ENCODE measurements around the gene FOXO3. TPM values are rescaled to one million over a fixed set of nuclear protein-coding genes. Genes with fewer than 3 reads are reported as not detected.
"Not testable (repeated sequence)": the region's sequence is repeated elsewhere in the genome, so short reads cannot be mapped to it uniquely, and the experiment has no call there.

Gene FOXO3
- total RNA-seq, 1 experiment from 2014 or later: 6.2 TPM

DNA sequence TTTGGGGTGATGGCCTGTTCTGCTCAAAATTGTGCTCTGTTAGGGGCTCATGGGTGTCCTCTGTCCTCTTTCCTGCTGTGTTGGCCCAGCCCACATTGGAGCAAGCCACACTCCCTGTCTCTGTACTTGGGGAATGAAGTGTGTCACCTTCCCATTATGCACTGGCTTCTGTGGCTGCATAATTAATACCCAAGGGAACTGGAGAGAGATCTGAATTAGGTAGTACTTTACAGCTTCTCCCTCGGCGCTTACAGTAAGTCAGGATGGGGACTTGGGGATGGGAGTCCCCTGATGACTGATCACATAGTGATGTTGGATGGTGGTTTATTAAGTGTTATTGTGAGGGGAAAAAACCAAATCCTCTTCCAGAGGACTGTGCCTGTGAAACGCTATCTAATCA, 116.6 kb downstream of the FOXO3 start:
- no peak for DNase-seq (ENCODE audit: extremely low read depth, low read depth)

DNA sequence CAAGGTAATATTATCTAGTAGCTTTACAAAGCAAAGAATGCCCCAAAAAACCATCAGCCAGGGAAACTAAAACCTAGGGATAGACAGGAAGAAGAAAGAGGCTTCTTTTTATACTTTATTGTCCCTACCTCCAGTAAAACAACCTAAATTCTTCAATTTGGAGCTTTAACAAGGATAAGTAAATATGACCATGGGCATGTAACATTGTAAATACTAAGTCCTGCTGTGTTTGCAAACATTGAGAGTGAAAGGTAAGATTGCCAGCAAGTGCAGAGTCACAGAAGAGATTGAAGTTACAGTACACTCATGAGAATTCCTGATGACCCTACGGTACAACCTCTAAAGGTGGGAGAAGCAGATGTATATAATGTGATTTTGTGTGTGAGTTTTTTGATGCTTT, 117.2 kb downstream of the FOXO3 start:
- DNase-seq (ENCODE audit: extremely low read depth, low read depth): no peak

DNA sequence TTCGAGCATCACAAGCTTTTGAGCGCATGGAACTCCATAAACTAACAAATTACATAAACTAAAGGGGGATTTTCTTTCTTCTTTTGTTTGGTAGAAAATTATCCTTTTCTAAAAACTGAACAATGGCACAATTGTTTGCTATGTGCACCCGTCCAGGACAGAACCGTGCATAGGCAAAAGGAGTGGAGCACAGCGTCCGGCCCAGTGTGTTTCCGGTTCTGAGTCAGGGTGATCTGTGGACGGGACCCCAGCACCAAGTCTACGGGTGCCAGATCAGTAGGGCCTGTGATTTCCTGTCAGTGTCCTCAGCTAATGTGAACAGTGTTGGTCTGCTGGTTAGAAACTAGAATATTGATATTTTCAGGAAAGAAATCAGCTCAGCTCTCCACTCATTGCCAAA, 119.6 kb downstream of the FOXO3 start:
- DNase-seq (ENCODE audit: extremely low read depth, low read depth): not testable (repeated sequence)

DNA sequence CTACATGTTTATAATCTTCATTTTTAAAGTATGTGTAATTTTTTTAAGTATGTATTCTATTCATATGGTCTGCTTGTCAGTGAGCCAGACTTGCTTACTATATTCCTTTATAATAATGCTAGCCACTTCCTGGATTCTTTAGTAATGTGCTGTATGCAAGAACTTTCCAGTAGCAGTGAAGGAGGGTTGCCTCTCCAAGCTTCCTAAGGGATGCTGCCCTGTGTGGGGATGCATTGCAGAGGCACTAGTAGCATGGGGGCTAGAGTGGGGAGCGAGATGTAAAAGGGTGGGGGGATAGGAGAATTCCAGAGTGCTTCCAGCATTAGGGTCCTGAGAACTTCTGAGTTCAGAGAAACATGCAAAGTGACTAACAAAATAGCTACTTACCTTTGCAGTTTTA, 121.0 kb downstream of the FOXO3 start:
- not testable (repeated sequence) for DNase-seq (ENCODE audit: extremely low read depth, low read depth)

DNA sequence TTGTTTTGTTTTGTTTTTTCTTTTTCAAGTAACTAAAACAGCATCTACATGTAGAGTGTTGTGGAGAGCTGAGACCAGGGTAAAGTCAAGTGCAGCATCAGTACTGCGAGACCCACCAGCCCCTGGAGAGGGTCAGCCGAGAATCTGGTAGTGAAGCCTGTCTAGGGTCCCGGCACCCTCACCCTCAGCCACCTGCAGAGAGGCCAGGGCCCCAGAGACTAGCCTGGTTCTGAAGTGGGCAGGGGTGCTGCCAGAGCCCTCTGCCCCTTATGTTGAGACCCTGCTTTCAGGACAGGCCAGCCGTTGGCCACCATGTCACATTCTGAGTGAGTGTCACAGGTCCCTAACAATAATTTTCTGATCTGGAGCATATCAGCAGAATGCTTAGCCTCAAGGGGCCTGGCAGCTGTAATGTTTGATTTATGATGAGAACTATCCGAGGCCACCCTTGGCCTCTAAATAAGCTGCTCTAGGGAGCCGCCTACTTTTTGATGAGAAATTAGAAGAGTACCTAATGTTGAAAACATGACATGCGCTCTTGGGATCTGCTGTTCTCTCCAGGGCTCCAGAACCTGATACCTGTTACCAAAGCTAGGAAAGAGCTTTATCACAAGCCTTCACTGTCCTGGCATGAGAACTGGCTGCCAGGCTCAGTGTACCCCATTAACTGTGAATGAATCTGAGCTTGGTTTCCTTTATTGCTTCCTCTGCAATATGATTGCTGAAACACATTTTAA, 121.8 kb downstream of the FOXO3 start:
- not testable (repeated sequence) for DNase-seq (ENCODE audit: extremely low read depth, low read depth)

DNA sequence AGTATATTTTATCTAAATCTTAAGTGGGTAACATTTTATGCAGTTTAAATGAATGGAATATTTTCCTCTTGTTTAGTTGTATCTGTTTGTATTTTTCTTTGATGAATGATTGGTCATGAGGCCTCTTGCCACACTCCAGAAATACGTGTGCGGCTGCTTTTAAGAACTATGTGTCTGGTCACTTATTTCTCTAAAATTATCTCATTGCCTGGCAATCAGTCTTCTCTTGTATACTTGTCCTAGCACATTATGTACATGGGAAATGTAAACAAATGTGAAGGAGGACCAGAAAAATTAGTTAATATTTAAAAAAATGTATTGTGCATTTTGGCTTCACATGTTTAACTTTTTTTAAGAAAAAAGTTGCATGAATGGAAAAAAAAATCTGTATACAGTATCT, 123.3 kb downstream of the FOXO3 start:
- DNase-seq (ENCODE audit: extremely low read depth, low read depth): not testable (repeated sequence)

DNA sequence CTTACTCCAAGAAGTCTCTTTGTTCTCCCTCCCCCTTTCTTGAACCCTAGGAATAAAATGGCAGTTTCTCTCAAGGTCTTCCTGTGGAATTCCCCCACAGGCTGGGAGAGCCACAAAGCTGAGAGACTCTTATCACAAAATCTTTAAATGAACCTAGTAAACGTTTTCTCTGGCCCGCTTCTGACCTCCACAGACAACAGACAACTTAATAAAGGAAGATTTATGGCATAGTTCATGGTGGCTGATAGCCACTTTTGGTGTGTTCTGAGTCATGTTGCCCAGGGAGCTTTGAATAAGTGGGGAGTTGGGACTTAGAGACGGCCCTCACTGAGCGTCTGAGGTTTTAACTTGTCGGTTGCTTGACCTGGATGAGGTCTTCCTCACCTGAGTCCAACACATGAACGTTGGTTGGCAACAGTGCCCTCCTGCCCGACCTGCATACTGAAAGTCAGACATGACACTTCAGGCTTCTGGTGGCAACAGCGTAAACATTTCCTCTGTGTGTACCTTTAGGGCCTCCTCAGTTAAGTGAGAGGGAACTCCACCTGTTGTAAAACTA, 124.1 kb downstream of the FOXO3 start:
- no peak for DNase-seq (ENCODE audit: extremely low read depth, low read depth)

DNA sequence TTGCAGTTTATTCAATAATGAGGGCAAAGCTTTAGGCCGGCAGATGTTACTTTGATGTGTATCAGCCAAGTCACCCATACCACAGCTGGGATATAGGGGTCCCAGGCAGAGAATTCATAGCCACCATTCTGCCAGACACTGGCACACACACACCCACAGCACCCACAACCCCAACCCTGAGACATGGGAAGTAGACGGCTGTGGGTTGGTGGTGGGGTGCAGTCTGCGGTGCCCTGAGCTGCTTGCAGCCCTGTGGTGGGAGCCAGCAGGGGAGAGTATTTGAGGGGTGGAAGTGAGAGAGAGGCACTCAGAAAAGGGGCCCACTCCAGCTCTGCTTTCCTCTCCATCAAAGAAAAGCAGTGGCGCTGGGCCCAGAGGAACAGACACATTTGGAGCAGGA, 125.3 kb downstream of the FOXO3 start:
- no peak for DNase-seq (ENCODE audit: extremely low read depth, low read depth)

DNA sequence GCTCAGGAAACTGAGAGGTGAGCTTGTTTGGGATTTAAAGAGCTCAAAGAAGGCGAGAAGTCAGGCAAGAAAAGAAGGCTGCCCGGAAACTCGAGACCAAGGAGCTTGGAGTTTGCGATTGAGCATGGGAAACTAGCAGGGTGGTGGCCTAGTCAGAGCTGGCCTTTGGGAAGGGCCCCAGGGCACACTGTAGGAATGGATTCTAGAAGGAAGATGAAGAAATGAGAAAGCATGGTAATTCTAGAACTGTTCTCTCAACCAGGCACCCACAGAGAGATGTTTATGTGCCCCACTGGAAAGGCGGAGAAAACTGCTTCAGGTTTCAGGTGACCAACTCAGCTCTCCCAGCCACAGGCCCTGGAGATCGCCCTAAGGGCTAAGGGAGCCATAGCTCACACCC, 126.2 kb downstream of the FOXO3 start:
- DNase-seq (ENCODE audit: extremely low read depth, low read depth): no peak

DNA sequence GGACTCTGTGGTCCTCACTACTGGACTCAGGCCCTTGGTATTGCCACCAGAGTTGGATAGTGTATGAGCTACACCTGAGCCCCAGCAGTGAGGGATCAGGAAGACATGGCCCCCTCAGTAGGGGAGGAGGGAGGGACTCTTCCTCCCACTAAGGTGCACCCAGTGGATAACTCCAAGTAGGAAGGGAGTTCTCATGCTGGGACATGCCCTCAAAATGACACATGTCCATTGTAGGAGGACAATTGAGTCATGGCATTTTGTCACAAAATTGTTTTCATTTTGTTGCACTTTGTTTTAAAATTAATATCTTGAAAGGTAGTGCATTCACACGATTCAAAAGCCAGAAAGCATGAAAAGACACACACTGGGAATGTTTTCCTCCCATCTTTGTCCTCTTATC, 127.2 kb downstream of the FOXO3 start:
- DNase-seq (ENCODE audit: extremely low read depth, low read depth): no peak

DNA sequence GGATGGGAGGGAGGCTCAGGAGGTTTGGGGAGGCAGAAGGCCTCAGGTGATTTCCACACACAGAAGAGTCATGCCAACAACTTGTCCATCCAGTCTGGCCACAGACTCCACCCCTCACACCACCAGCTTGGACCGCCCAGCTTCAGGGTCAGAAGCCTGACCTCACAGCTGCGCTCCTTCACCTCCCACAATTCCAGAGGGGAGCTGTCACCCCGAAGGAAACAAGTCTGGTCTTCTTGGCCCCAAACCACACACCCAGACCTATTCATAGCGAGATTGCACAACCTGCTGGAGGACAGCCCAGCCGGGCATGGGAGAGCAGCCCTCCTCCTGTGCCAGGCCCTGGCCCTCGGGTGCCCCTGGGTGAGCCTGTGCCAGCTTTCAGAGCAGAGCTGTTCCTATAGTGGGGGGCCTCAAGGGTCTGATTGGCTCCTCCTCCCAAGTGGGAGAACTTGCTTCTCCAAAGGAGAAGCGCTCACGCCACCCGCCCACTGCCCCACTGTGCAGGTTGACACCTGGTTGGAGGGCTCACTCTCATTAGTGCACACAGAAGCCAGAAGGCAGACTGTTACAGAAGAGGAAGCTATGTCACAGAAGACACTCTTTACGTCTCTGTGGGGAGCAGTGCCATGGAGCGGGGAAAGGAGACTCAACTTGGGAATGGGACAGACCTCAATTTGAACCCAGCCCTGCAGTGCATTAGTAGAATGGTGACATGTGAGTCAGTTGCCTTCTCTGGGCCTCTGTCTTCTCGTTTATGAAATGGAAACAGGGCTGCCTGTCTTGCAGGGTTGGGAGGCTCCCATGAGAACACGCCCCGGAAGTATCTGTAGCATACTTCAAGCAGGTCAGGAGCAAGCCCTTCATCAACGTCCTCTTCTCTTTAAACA, 128.8 kb downstream of the FOXO3 start:
- DNase-seq (ENCODE audit: extremely low read depth, low read depth): no peak

DNA sequence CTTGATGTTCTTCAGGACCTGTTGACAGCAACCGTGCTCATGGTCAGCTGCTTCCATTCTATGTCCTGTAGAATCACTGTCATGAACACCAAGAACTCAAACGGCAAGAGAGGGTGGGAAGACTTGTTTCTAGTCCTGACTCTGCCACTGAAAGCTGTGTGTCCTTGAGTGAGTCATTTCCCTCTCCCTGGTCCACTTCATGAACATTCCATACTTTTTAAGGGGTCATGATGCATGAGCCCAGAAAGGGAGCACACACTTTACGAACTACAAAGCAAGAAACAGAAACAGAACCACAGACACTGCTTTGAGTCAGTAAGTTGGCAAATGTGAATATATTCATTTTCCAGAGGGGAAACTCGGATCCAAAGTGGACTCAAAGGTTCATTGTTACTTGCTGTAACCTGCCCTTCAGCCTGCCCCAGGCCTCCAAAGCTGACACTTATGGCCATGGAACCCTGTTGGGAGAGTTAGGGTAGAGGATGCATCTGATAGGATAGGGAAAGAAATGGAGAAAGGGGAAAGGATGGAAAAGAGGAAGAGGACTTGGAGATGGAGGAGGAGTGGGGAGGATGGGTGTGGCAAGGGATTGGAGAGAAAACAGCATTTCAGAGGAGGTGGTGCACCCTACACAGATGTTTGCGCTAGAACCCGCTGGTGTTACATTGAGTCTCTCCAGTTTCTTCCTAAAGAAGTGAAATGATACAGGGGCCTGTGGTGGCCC, 129.8 kb downstream of the FOXO3 start:
- no peak for DNase-seq (ENCODE audit: extremely low read depth, low read depth)

DNA sequence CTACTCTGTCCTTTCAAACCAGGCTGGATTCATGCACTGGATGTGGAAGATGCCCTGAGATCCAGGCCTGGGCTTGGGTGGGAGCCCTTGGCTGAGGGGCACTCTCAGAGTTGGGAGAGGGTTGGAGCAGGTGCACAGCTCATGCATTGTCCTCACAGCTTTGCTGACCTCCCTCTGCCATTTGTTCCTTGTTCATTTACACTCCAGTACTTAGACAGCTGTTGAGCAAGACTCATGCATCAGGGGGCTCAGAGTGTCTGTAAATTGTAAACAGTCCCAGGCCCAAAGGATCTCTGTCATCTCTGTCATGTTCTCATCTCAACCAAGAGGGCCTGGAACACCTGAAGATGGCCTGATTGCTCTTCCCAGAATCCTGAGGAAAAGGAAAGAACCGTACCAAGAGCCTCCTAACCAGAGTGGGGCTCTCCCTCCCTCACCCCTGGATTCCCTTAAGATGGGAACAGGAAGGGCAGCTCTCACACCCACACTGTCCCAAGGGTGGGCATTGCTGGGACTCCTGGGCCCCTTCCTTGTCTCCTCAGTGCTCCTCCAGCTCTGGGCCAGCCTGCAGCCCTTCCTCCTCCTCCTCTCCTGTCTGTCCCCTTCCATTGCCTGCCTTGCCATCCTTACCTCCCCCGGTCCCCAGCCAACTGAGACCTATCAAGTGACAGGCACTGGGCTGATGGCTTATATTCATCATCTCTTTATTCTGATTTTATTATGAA, 132.9 kb downstream of the FOXO3 start:
- no peak for DNase-seq (ENCODE audit: extremely low read depth, low read depth)

DNA sequence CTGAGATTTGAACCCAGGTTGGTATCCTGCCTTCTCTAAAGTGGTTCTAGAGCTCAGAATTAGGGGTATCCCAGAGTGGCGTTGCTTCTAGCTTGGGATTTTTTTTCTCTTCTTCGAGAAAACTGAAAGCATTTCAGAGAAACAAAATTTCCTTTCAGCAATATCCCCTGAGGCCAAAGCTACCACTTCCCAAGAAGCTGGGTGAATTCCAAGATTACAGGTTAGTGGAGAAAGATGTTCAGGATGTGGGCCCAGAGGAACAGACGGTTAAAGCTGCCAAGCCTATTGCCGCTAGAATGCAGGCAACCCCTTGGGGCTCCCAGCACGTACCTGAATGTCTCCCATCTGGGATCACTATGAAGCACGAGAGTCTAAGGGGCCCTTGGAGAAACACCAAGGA, 134.1 kb downstream of the FOXO3 start:
- no peak for DNase-seq (ENCODE audit: extremely low read depth, low read depth)

DNA sequence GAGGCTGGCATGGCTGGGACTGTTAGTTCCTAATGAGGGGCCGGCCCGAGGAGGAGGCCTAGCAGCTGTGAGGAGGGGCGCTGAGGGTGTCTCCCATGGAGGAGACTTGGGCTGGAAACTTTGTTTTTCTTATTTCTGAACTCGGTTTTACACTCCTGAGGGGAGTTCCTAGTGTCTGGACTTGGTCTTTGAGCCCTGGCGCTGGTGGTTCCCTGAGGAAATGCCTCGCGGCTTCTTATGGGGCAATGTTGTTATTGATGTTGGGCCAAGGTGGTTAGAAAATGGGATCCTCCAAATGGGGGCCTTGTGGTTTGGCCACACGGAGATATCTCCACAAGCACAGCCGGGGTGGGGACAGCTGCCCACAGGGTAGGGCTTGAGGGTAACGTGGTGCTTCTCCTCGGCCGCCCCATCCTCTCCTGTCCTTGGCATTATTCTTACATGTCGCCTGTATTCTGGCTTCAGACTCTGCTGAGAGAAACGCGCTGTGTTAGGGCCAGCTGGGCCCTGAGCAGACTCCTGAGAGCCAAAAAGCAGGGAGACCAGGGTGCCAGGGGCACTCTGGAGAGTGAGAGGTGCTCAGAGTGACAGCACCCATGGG, 136.9 kb downstream of the FOXO3 start:
- no peak for DNase-seq (ENCODE audit: extremely low read depth, low read depth)

DNA sequence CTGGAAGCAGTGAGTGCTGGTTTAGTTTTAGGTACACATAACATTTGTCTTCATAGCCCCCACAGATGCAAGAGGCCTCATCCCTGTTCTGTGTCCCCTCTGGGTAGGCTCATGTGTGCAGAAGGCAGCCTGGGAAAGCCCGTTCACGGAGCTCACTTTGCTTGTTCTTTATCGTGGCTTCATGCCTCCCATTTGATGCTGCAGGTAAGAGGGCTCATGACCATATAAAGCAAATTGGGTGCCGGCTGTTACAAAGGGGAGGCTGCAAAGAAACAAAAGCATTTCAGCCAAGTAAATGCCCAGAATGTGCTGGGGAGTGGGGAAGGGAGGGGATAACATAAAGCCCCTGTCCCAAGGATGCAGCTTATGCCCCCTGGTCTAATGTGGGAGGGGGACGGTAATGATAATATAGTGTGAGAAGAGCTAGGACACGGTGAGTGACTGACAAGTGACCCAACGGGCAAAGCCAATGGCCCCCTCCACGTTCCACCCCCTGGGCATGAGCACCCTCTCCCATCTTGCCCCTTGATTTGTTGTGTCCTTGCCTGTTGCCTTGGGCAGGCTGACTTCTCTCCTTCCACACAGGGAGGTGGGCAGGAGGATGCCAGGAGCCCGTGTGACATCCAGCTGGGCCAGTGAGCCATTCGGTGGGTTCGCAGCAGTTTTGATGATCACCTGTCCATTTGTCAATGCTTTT, 138.0 kb downstream of the FOXO3 start:
- DNase-seq (ENCODE audit: extremely low read depth, low read depth): no peak

DNA sequence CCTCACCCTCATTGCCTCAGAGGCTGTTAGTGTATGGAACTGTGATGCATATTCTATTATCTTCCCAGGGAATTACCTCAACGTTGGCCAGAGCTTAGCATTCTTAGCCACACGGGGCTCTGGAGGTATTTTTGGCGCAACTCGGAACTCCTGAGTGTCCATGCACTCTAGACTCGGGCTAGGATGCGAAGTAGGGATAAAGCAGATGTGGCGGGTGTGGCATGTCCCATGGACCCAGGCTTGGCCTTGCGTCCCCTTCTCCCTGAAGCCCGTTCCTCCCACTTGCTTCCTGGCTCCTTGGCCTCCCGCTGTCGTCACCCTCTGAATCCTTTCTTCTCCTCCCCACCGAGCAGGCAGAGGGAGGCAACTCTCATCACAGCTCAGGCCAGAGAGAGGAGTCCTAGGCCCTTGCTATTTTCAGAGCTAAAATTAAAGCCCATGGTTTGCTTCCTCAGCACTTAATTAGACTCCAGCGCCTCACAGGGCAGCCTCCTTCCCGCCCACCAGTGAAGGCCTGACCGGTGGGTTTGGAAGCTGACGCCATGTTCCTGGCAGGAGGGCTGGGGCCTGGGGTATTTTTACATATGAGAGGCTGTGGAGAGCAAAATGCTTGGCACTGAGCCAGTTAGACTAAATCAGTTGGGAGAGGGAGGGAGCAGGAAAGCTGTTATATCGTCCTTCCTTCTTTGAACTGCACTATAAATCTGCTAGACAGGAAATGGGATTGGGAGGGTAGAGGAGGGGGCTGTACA, 138.7 kb downstream of the FOXO3 start:
- DNase-seq (ENCODE audit: extremely low read depth, low read depth): no peak

DNA sequence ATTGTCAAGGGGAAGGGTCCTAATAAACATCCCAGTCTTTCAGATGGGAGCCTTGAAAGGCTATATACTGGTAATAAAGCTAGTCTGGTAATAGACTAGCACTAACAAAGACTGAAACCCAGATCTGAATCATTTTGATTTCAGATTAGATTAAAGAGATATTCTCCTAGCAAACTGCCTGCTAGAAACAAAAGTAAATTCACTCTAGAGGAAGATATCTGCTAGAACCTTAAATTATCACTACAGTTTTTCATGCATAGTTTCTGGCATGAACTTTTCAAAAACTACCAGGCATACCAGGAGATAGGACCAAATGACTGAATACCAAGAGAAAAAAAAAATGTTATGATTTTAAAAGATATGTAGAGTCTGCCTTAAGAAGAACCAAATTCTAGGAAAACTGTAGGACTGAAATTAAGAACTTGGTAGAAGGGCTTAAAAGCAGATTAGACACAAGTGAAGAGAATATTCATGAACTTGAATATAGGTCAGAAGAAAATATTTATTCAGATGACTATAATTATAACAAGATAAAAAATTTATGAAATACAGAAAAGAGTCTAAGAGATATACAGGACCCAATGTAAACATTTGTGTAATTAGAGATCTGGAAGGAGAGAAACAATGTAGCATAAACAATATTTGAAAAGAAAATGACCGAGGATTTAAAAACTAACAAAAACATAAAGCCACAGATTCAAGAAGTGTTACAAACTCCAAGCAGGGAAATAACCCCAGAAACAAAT, 141.6 kb downstream of the FOXO3 start:
- DNase-seq (ENCODE audit: extremely low read depth, low read depth): no peak

Measured in NCI-H460 (cell line).